GM12878 (cell line): Measurements from ENCODE around the gene IER5. TPM values are rescaled to one million over a fixed set of nuclear protein-coding genes. Genes with fewer than 3 reads are reported as not detected.

ENCODE experiments used
- ATAC-seq: fragments of 200-7000 bp; cut with Tn5 transposase; 3 replicates; pipeline ENCODE4 v1.9.1; 2020; ENCODE audit warnings: mild to moderate bottlenecking, moderate library complexity
- BruUV-seq: library from RNA; stranded (reverse); fragments of 400-500 nt; replicated peaks from 2 replicates; lab custom pipeline; 2021; lab: Mats Ljungman, UMichigan
- CTCF ChIA-PET: fragments of 300-600 bp; sonication (Branson Sonifier 250); formaldehyde crosslinking; extraction: SDS; loops from one replicate; lab custom pipeline; 2021; ENCODE audit warnings: inconsistent platforms; lab: Yijun Ruan, JAX
- POLR2A ChIA-PET: fragments of 350-600 bp; formaldehyde crosslinking; extraction: SDS; loops from one replicate; lab custom pipeline; 2021; ENCODE audit warnings: inconsistent platforms; lab: Charles Lee
- RAD21 ChIA-PET: fragments of 300-600 bp; sonication (Branson Sonifier 250); formaldehyde crosslinking; loops from one replicate; lab custom pipeline; 2023; ENCODE audit warnings: antibody characterized with exemption; ENCODE audit not compliant: unreplicated experiment; lab: Charles Lee
- SMC1A ChIA-PET: fragments of 300-600 bp; sonication (Branson Sonifier 250); formaldehyde crosslinking; loops from one replicate; lab custom pipeline; 2023; ENCODE audit not compliant: unreplicated experiment, uncharacterized antibody; lab: Charles Lee
- DNase-seq: peaks from one replicate; pipeline ENCODE4 v3.0.0-alpha.2; 2011; ENCODE audit warnings: low read depth, low spot score
- FAIRE-seq: peaks from 3 replicates; lab custom pipeline; 2011; peaks lifted over from hg19 to GRCh38; lab: Jason Lieb, UNC
- H2AFZ ChIP-seq: 2 replicates; pipeline ENCODE4 v1.6.0; 2011; ENCODE audit warnings: low read depth, low read length, control low read depth; ENCODE audit not compliant: control insufficient read depth
- H3K27ac ChIP-seq: 2 replicates; pipeline ENCODE4 v1.5.1; 2011; ENCODE audit warnings: control low read depth; ENCODE audit not compliant: control insufficient read depth, insufficient read depth
- H3K27me3 ChIP-seq, 2 experiments: replicated peaks in 1 of 2; 2 replicates each; pipeline versions ENCODE4 v1.6.0 to v1.6.1; 2011; ENCODE audit warnings: low read length in 1 of 2; ENCODE audit not compliant: control insufficient read depth in 2 of 2, insufficient read depth in 2 of 2
- H3K36me3 ChIP-seq, 2 experiments: 2 replicates each; pipeline ENCODE4 v1.5.1; 2011; ENCODE audit warnings: low read length in 1 of 2; ENCODE audit not compliant: control insufficient read depth in 2 of 2, insufficient read depth in 2 of 2
- H3K4me1 ChIP-seq: 2 replicates; pipeline ENCODE4 v1.6.1; 2011; ENCODE audit warnings: mild to moderate bottlenecking, low read length, moderate library complexity, mixed read lengths; ENCODE audit not compliant: control insufficient read depth, insufficient read depth
- H3K4me2 ChIP-seq: 2 replicates; pipeline ENCODE4 v1.6.0; 2011; ENCODE audit warnings: control low read depth; ENCODE audit not compliant: control insufficient read depth, insufficient read depth
- H3K4me3 ChIP-seq: fragments of 200-600 bp; sonication (generic); 2 replicates; pipeline ENCODE4 v1.5.1; 2016
- H3K79me2 ChIP-seq: 2 replicates; pipeline ENCODE4 v1.6.0; 2011; ENCODE audit warnings: low read length; ENCODE audit not compliant: control insufficient read depth, insufficient read depth
- H3K9ac ChIP-seq: 2 replicates; pipeline ENCODE4 v1.8.0; 2011; ENCODE audit warnings: low read length, control low read depth, mixed read lengths; ENCODE audit not compliant: control insufficient read depth, insufficient read depth
- H3K9me3 ChIP-seq: replicated peaks from 3 replicates; pipeline ENCODE4 v1.5.1; 2011; ENCODE audit warnings: mild to moderate bottlenecking, low read length; ENCODE audit not compliant: control insufficient read depth, insufficient read depth
- H4K20me1 ChIP-seq: 2 replicates; pipeline ENCODE4 v1.6.0; 2011; ENCODE audit not compliant: control insufficient read depth, insufficient read depth
- KAT2A ChIP-seq: conservative IDR thresholded peaks from 2 replicates; pipeline ENCODE4 v1.6.1; 2011; ENCODE audit warnings: low read depth, low read length; ENCODE audit not compliant: control insufficient read depth
- LARP7 ChIP-seq: fragments of 450-650 bp; IDR thresholded peaks from 2 replicates; pipeline ENCODE4 v1.6.1; 2017; ENCODE audit warnings: mild to moderate bottlenecking
- MYB ChIP-seq: fragments of 150-350 bp; IDR thresholded peaks from 2 replicates; pipeline ENCODE4 v1.6.1; 2014; ENCODE audit warnings: mild to moderate bottlenecking, low read depth, low read length, borderline replicate concordance
- NR2C2 ChIP-seq: IDR thresholded peaks from 2 replicates; pipeline ENCODE4 v1.6.1; 2011; ENCODE audit warnings: borderline replicate concordance, low read depth; ENCODE audit not compliant: control insufficient read depth, insufficient read length
- POLR2A ChIP-seq: IDR thresholded peaks from 2 replicates; pipeline ENCODE4 v1.6.1; 2011; ENCODE audit warnings: low read depth, mild to moderate bottlenecking, low read length
- SIN3A ChIP-seq: IDR thresholded peaks from 2 replicates; pipeline ENCODE4 v1.6.1; 2012; ENCODE audit warnings: low read depth, low read length, improper control_type of control experiment
- SUPT20H ChIP-seq: IDR thresholded peaks from 2 replicates; pipeline ENCODE4 v1.6.1; 2011; ENCODE audit warnings: low read depth, mild to moderate bottlenecking, low read length, moderate library complexity, borderline replicate concordance; ENCODE audit not compliant: control insufficient read depth
- SUZ12 ChIP-seq: fragments of 200-600 bp; sonication (generic); IDR thresholded peaks from one replicate; pipeline ENCODE4 v1.6.1; 2018; ENCODE audit warnings: antibody characterized with exemption, mild to moderate bottlenecking; ENCODE audit not compliant: unreplicated experiment
- TCF3 ChIP-seq: IDR thresholded peaks from 2 replicates; pipeline ENCODE4 v1.6.1; 2012; ENCODE audit warnings: low read depth, mild to moderate bottlenecking, low read length, borderline replicate concordance; ENCODE audit not compliant: insufficient read depth
- TCF7 ChIP-seq: IDR thresholded peaks from 2 replicates; pipeline ENCODE4 v1.6.1; 2014; ENCODE audit warnings: antibody characterized with exemption, borderline replicate concordance
- WGBS: methylation state at CpG from one replicate; pipeline ENCODE4 v1.1.6; 2016; ENCODE audit warnings: low lambda C conversion rate; ENCODE audit not compliant: insufficient replicate concordance, insufficient coverage; ENCODE audit errors: missing lambda C conversion rate; 5-methylcytosine and 5-hydroxymethylcytosine counted together
- in situ Hi-C: fragments of 300-500 bp; cut with MboI; formaldehyde crosslinking; loops from 9 replicates; pipeline ENCODE4 v1.14.3; 2018; ENCODE audit warnings: mixed read lengths
- intact Hi-C: fragments of 100-400 bp; cut with micrococcal nuclease; formaldehyde crosslinking; loops from one replicate; pipeline ENCODE4 v1.14.2; 2022; ENCODE audit not compliant: unreplicated experiment
- polyA plus RNA-seq, 11 experiments: library from polyadenylated mRNA; depleted of rRNA in 4 of 11; unstranded in 6 of 11; stranded (reverse) in 5 of 11; fragments of >200 nt; fragmentation: Nextera tagmentation in 4 of 11; fragmentation: Illumina TruSeq in 1 of 11; extraction: Ambion mirVana in 4 of 11; extraction: Trizol in 1 of 11; gene quantifications; 1 replicate in 1 of 11; 2 replicates in 10 of 11; pipeline versions ENCODE4 v1.2.1 to v1.2.3, GENCODE V29; 2011 to 2016; ENCODE audit warnings: inconsistent platforms in 2 of 11, missing spikeins in 2 of 11, low read depth in 1 of 11
- total RNA-seq, 4 experiments: library from RNA; depleted of rRNA in 3 of 4; stranded (reverse); fragments of >200 nt in 3 of 4; fragmentation: Illumina TruSeq in 1 of 4; extraction: Trizol in 1 of 4; gene quantifications; 2 replicates each; pipeline versions ENCODE4 v1.2.1 to v1.2.3, GENCODE V29; 2013 to 2021
- TF ChIP-seq, protein P1 (sequence below): fragments of 450-650 bp; IDR thresholded peaks from 2 replicates; pipeline ENCODE4 v1.6.1; 2016; ENCODE audit warnings: mild to moderate bottlenecking
- TF ChIP-seq, protein P2 (sequence below): fragments of 450-650 bp; IDR thresholded peaks from 2 replicates; pipeline ENCODE4 v1.6.1; 2016; ENCODE audit warnings: mild to moderate bottlenecking
- TF ChIP-seq, protein P3 (sequence below): IDR thresholded peaks from 2 replicates; pipeline ENCODE4 v1.6.1; 2011; ENCODE audit warnings: borderline replicate concordance, low read depth, mild to moderate bottlenecking, moderate library complexity, mixed read lengths, low read length; ENCODE audit not compliant: insufficient read depth; ENCODE audit errors: extremely low read length

The IER5 gene
- total and polyA plus RNA-seq, 10 of the 15 experiments (the other 5 are each of a cell fraction or from before 2014, with no cell fraction given): 4.3 to 75.2 (median 30.5) TPM

DNA sequence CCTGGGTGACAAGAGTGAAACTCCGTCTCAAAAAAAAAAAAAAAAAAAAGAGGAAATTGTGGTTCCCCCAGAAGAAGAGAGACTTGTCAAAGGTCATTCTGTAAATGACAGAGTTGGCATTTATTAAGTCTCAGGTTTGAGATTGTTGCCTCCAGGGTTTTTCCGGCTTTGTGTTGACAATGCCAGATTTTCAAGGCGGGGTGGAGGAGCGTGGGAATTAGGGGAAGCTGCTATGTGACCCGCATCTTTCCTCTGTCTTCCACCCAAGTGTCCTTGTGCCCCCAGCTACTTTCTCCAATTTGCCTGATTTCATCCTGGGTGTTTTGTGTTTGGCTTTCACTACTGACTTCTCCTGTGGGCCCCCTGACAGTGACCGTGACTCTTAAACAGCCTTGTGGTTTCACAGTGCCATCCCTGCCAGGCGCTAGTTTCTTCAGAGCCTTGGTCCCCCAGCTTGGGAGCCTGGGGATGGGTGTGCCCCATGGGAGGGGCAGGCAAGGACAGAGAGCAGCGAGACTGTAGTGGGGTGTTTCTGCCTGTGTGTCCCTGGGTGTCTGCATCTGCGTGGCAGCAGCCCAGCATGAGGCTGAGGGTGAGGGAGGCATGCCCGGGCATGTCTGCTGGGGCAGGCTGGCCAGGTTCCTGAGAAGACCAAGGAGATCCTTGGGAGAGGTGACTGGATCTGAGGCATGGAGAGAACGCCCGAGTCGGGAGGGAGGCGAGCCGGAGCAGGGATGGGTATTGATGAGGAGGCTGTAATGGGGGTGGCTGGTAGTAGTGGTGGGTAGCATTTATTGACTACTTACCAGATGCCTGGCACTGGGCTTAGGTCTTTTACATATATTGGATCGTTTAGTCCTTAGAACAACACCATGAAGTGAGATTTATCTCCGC is 46.3 kb downstream of the IER5 start:
- Histone ChIP-seq H3K4me1 (peaks cover 73% of the 10 kb centered on the region), H4K20me1 (no peaks in the 10 kb centered on the region), H3K79me2 (peaks cover 17% of the 10 kb centered on the region), H3K4me3 (peak overlapping the region; percentile 66), H3K9ac (peak overlapping the region; percentile 69), H3K36me3 (no peaks in the 10 kb centered on the region), H2AFZ (no peak overlapping the region), H3K4me2 (peak overlapping the region; percentile 87), H3K27me3 (no peaks in the 10 kb centered on the region), H3K27ac (peak overlapping the region; percentile 92), H3K9me3 (no peaks in the 10 kb centered on the region)
- in situ Hi-C loops (loop anchor here (5.0 kb wide), 1 partner anchor 42 kb away; no protein-coding TSS in a partner anchor), intact Hi-C loops (loop anchor here (1.0 to 2.0 kb wide), 3 partner anchors 34 to 72 kb away; partner anchors contain the start of gene IER5)
- WGBS: 31% methylated on average over 16 of the region's 17 CpGs
- ATAC-seq: peak; percentile 57
- ChIA-PET RAD21 (interaction anchor here (0.6 to 21.2 kb wide), 14 partner anchors 8 to 295 kb away, joined by 3 to 966 read pairs (median 6); partner anchors contain the start of genes IER5 and MR1), SMC1A (interaction anchor here (0.7 to 36.3 kb wide), 21 partner anchors 7 to 503 kb away, joined by 3 to 1399 read pairs (median 5); partner anchors contain the start of genes IER5 and MR1), CTCF (interaction anchor here (1.0 to 36.6 kb wide), 5 partner anchors 34 to 250 kb away, joined by 3 to 1067 read pairs (median 5); partner anchors contain the start of genes IER5 and MR1), POLR2A (interaction anchor here (0.6 to 4.1 kb wide), 19 partner anchors 8 to 253 kb away, joined by 3 to 77 read pairs (median 4); partner anchors contain the start of genes IER5 and MR1)
- peak; percentile 91 for DNase-seq
- BruUV-seq: TSS peak; percentile 68
- FAIRE-seq: peak; percentile 61
- no peak for TF ChIP-seq SUZ12
- TF ChIP-seq, protein P1, sequence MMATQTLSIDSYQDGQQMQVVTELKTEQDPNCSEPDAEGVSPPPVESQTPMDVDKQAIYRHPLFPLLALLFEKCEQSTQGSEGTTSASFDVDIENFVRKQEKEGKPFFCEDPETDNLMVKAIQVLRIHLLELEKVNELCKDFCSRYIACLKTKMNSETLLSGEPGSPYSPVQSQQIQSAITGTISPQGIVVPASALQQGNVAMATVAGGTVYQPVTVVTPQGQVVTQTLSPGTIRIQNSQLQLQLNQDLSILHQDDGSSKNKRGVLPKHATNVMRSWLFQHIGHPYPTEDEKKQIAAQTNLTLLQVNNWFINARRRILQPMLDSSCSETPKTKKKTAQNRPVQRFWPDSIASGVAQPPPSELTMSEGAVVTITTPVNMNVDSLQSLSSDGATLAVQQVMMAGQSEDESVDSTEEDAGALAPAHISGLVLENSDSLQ: peak; percentile 80
- TF ChIP-seq, protein P2, sequence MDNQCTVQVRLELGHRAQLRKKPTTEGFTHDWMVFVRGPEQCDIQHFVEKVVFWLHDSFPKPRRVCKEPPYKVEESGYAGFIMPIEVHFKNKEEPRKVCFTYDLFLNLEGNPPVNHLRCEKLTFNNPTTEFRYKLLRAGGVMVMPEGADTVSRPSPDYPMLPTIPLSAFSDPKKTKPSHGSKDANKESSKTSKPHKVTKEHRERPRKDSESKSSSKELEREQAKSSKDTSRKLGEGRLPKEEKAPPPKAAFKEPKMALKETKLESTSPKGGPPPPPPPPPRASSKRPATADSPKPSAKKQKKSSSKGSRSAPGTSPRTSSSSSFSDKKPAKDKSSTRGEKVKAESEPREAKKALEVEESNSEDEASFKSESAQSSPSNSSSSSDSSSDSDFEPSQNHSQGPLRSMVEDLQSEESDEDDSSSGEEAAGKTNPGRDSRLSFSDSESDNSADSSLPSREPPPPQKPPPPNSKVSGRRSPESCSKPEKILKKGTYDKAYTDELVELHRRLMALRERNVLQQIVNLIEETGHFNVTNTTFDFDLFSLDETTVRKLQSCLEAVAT: 0 out of 2 replicates have a peak, but pooled peaks have one; percentile 41
- no peak for TF ChIP-seq TCF3
- TF ChIP-seq SUPT20H: no peak
- TF ChIP-seq, protein P3, sequence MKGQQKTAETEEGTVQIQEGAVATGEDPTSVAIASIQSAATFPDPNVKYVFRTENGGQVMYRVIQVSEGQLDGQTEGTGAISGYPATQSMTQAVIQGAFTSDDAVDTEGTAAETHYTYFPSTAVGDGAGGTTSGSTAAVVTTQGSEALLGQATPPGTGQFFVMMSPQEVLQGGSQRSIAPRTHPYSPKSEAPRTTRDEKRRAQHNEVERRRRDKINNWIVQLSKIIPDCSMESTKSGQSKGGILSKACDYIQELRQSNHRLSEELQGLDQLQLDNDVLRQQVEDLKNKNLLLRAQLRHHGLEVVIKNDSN: no peak
- TF ChIP-seq SIN3A: 0 out of 2 replicates have a peak, but pooled peaks have one; percentile 31
- no peak for TF ChIP-seq KAT2A
- no peak for TF ChIP-seq MYB
- TF ChIP-seq LARP7: peak; percentile 95
- no peak for TF ChIP-seq NR2C2
- peak; percentile 81 for TF ChIP-seq POLR2A
- no peak for TF ChIP-seq TCF7
